NCI-H2196 (cell line): ENCODE data around the gene HMG20B.
A peak's percentile ranks its signal among the peaks of the same experiment; 100 is the strongest.

ENCODE experiments used
- DNase-seq: peaks from one replicate; lab custom pipeline; 2025; ENCODE audit not compliant: unreplicated experiment; lab: John Stamatoyannopoulos, UW

The HMG20B gene

DNA sequence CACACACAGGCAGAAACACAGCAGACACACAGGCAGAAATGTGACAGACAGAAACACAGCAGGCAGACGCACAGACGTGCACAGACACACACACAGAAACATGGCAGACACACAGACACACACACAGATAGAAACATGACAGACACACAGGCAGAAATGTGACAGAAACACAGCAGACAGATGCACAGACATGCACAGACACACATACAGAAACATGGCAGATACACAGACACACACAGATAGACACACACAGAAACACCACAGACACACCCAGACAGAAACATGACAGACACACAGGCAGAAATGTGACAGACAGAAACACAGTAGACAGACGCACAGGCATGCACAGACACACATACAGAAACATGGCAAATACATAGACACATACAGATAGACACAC lies 32.6 kb downstream of the HMG20B start:
- no peak for DNase-seq

GRCh38 chr19:3605770-3606169 lies 33.0 kb downstream of the HMG20B start:
- DNase-seq = no peak

DNA sequence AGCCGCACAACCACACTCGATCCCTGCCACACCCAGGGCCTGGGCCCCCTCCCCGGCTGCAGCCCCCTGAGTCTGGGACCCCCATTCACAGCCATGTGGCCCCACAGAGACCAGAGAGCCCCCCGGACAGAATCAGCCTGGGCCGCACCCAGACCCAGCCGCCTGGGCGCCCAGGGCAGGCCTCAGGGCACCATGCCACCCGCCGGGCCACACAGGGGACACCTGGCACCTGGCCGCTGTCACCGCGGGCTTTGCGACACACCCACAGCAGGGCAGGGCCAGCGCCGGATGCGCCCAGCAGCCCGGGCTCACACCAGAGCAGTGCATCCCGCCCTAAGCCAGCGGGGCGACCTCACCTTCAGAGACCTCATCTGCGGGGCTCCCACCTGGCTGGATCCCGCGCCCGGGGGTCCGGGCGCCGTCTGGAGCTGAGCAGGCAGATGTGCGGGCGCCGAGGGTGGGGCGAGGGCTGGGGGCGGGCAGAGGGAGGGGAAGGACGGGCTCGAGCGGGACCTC lies 33.5 kb downstream of the HMG20B start:
- peak; percentile 56 for DNase-seq

DNA sequence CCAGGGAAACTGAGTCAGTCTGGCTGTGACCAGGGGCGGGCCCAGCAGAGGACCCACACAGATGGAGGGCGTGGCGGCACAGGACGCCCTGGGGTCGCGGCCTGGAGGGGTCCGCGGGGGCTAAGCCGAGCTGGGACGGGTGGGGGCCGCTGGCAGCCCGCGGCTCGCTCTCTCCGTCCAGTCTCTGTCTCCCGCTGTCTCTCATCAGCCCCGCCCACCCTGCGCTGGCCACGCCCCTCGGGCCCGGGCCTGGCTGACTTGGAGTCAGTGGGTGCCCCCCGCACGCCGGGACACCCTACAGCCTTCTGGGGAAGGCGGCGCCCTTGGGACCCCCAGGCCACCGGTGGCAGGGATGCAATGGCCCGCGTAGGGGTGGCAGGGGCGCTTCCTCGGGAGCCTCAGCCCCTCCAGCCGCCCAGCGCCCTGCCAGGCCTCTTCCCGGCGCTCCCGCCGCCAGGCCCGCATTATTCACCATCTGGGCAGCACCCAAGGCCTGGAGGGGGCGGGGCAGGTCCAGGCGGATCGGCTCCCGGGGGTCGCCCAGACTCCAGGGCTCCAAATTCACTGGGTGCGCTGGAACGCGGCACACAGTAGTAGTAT lies 34.0 kb downstream of the HMG20B start, which contains the start of gene TBXA2R:
TBXA2R (minus strand) TSS at position 186 of the 600 bp plus-strand sequence. CDS start 6,241 bp downstream, outside the sequence.
- peak; percentile 56 for DNase-seq

DNA sequence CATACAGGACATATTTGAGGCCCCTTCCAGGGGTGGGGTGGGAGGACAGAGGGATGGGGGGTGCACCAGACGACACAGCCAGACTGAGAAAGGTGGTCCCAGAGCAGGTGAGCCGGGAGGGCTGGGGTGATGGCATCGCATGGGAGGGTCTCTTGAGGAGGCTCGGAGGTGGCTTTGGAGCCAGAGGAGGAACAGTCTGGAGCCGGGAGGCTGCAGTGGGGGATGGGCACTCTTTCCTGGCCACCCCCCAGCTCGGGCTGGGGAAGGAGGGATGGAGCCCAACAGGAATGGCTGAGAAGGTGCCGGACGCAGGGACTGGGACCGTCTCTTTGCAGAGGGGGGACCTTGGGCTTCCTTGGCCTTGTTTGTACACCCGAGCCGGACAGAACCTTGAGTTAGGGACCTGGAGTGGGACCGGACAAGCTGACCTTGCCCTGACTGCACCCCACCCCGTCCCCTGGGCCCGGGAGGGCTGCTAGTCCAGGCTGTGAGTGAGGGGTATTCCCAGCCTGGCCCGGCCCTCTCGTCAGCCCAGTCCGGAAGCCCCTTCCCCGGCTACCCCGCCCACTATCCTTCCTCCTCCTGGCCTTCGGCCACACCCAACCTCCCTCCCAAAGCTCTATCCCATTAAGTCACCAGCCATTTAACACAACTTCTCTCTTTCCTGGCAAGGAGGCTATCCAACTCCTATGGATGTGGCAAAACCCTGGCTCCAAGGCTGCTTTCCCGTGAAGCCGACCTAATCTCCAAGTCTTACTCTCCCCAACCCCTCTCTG lies 34.7 kb downstream of the HMG20B start:
- DNase-seq = no peak

GRCh38 chr19:3608079-3608641 lies 35.4 kb downstream of the HMG20B start:
- no peak for DNase-seq

DNA sequence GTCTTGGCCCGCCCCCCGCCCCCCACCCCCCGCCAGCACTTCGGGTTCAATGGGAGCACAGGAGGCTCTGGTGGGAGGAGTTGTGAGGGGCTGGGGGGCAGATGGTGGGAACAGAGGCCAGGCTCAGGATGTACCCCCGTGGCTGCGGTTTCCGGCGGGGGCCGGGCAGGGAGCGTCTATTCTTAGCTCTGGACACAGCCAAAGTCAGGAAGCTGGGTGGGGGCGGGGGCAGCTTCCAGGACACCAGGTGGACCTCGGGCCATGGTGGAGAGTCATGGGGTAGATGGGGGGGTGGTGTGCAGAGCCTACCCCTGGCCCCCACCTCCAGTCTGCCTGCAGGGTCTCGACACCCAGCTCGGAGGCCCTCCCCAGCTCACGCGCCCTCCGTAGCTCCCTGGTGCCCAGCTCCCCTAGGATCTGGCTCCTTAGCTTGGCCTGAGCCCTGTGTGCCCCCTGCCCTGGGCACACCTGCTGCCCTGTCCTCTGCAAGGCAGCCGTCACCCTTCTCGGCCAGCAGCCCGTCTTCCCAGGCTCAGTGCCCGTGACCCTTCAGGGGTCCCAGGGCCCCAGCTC lies 36.1 kb downstream of the HMG20B start:
- DNase-seq = no peak

- no peak for DNase-seq
Measured at GRCh38 chr19:3609779-3610719, 37.3 kb downstream of the HMG20B start.

GRCh38 chr19:3610745-3611717 lies 38.3 kb downstream of the HMG20B start:
- DNase-seq = no peak

- DNase-seq = no peak
Measured at GRCh38 chr19:3611841-3612240, 39.1 kb downstream of the HMG20B start.

GRCh38 chr19:3612330-3612729 lies 39.6 kb downstream of the HMG20B start:
- DNase-seq = no peak

GRCh38 chr19:3612901-3613741 lies 40.4 kb downstream of the HMG20B start:
- no peak for DNase-seq

DNA sequence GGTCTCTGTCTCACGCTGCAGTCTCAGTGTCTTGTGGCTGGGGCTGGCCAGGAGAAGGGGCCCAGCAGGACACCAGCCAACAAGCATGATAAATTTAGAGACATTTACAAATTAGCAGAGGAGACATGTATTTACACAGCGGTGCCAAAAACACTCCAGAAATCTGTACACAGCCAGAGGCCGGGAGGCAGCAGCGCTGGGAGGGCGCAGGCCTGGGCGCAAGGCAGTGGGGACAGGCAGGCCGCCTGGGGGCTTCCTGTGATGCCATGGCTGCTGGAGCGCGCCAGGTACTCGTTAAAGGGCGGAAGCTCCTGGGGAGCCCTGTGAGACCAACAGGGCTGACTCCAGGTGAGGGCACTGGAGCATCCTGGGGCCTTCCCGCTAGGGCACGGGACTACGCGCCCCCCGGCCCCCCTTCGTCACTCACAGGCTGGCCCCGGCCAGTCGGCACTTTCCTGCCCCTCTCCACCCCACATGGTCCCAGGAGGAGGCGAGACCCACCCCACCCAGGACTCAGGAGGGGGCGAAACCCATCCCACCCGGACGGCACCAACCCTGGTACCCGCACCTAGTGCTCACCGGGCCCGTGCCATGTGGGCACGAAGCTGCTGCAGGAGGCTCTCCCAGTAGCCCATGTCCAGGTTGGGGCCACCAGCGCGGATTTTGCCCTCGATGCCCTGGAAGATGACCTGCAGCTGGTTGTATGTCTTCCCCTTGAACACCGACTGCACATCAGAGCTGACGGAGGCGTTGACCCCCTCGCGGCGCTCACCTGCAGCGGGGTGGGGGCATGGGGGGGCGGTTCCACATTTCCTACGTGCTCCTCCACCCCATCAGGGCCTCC lies 41.3 kb downstream of the HMG20B start:
- no peak for DNase-seq

DNA sequence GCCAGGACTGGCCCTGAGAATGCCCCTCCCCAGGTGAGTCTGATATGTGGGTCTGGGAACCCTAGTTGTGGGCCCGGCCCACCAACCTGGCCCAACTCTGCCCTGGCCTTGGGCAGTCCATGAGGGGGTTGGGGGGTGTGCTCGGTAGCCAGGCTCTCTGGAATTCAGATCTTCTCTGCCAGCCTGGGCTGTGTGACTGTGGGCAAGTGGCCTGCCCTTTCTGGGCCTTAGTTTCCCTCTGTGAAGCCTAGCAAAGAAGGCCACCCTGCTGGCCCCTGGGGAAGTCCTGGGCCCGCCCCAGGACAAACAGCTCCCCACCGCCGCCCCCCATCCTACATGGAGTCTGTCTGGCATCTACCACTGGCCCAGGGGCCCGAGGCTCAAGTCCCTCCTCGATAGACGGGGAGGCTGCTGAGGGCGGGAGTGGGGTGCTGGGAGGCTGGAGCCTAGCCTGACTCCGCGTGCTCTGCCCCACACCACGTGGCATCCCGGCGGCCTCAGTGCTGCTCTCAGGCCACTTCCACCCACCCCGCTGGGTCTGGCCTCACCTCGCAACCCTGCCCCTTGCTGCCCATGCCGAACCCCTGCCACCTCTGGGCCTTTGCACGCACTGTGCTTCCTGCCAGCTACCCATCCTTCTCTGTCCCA lies 42.2 kb downstream of the HMG20B start:
- no peak for DNase-seq

DNA sequence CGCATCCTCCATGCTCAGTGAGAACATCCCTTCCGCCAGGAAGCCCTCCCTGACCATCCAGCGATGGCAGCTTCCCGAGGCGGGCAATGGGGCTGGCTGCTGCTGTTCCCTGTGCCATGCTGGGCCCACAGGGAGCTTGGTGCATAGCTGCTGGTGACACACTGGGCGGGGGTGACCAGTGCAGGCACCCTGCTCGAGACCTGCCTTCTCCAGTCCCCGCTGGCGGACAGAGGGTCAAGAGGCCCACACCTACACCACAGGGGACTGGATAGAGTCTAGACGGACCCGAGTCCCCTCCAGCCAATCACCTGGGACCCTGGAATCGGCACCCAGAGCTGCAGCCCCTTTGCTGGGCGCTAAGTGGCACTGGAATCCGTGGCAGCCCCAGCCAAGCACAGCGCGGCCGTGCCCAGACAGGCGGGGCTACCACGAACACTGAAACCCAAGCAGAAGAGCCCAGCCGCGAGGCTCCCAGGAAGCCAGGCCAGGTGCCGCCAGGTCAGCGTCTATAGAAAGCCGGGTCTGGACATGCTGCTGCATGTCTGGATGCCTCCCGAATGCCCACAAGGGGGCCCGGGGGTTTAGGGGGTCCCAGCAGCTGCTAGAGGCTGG lies 42.9 kb downstream of the HMG20B start:
- no peak for DNase-seq

GRCh38 chr19:3617463-3617862 lies 44.7 kb downstream of the HMG20B start:
- DNase-seq = no peak
